NCI-H1105 (cell line): ENCODE measurements around the gene GCSAML.
"Not testable (repeated sequence)": the region's sequence is repeated elsewhere in the genome, so short reads cannot be mapped to it uniquely, and the experiment has no call there.

ENCODE experiments used
- DNase-seq: peaks from one replicate; lab custom pipeline; 2025; lab: John Stamatoyannopoulos, UW

Gene GCSAML

DNA sequence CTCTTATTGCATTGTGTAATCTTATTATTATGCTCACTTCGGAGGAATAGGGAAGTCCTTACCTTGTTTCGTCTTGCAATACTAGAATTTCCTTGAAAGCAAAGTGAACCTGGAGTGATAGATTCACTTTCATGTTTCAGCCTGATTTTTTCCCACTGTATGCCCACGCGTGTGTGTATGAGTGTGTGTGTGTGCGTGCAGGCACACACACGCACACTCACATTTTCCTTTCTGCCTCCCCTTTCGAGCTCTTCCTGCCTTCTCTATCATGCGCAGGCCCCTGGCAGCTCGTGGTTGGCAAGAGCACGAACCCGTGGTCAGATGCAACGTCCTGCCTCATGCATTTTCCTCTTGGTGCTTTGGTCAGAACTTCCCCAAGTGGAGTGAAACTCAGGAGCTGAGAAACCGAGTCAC lies at the start of gene GCSAML:
GCSAML (plus strand) TSS at position 366 of the 414 bp plus-strand sequence. CDS start 58 bp downstream, outside the sequence.
- DNase-seq: no peak

DNA sequence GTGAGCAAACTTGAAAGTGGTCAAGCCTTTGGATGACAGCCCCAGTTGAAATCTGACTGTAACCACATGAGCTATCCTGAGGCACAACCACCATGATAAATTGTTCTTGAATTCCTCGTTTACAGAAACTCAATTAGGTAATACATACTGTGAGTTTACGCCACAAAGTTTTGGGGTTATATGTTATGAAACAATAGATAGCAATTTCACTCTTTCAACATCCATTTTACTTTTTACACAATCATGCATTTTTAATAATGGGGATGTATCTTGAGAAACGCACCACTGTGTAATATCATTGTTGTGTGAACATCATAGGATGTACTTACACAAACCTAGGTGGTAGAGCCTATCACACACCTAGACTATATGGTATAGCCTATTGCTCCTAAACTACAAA lies 48.1 kb upstream of the GCSAML start:
- DNase-seq: no peak

DNA sequence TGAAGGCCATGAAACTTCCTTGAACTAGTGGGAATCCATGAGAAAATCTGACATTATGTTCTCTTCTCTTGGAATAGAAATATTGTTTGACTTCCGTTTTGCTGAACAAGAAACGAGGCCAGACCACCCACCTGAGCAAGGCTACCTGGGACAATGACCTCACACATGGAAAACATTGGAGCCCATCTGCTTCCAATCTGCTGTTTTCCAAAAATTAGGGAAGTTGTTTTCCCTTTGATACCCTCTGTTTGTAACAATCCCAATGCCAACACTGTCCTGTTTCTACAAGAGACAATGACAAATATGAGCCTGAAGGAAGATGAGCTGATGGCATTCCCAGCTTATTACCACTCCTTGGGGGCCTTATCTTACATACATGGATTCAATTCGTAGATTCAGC lies 42.1 kb upstream of the GCSAML start:
- DNase-seq: no peak

DNA sequence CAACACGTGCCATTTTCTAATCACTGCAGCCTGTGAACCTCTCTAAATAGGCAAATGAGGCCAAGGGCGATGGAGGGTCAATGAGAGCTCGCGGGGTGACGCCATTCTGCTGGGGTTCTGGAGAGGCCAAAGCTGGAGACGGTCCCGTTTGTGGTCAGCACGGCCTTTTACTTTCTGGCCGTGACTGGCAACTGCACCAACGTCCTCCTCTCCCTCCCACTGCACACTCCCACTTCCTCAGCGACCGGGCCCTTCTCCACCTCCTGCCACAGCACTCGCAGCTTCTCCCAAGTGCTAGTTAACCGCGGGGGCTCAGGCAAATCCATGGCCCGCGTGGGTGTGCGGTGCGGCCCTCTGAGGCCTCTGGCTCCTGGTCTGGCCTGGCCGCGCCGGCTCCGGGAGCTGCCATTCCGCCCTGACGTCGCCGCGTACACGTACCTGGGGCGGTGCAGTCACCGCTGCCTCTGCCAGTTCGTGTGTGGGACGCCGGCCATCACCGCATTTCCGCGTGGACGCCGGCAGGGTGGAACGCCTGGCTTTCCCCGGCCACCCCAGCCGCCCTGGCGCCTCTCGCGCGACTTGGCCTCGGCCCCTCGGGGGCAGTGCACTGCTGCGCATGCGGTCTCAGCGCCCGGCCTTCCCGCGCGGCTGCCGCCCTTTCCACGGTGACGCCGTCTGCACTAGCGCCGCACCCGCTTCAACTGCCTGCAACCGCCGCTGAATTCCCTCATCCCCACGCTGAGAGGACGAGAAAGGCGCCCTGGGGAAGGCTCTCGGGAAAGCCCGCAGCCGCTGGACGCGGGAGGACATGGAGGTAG lies 30.9 kb upstream of the GCSAML start:
- DNase-seq: no peak

DNA sequence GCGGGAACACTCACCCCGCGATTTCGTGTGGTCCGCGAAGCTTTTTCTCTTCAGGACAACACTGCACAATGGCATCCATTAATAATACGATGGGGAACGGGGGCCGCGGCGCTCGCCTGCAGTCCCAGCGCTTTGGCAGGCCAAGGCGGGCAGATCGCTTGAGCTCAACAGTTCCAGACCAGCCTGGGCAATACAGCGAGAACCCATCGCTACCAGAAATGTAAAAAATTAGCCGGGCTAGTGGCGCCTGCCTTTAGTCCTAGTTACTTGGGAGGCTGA lies 30.4 kb upstream of the GCSAML start:
- DNase-seq: no peak

DNA sequence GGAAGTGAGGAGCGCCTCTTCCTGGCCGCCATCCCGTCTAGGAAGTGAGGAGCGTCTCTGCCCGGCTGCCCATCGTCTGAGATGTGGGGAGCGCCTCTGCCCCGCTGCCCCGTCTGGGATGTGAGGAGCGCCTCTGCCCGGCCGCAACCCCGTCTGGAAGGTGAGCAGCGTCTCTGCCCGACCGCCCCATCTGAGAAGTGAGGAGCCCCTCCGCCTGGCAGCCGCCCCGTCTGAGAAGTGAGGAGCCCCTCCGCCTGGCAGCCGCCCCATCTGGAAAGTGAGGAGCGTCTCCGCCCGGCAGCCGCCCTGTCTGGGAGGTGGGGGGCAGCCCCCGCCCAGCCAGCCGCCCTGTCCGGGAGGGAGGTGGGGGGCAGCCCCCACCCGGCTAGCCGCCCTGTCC lies 27.0 kb upstream of the GCSAML start:
- DNase-seq: not testable (repeated sequence)

DNA sequence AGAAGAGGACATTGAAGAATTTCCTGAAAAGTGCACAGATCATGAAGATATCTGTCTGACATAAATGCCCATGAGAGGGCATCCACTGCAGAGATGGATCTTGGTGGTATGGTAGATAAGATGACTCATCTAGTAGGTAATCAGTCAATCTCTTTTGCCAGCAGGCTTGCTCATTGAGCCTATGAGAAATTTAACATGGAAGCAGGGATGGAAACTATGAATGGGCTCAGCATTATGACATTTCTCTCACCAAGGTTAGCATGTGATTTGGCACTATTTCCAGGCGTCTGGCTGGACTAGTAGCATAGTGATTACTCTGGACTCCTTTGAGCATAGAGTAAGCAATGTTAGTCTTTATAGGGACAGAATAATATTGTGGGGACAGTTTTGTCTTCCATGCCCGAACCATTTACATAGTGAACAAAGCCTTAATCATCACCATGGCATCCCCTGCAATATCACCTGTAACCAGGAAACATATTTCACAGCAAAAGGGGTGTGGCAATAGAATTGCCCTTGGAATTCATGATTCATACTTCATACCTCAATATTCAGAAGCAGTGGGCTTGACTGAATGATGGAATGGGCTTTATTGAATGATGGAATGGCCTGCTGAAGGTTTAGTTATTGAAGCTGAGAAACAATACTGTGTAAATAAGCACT lies 20.0 kb upstream of the GCSAML start:
- DNase-seq: no peak

DNA sequence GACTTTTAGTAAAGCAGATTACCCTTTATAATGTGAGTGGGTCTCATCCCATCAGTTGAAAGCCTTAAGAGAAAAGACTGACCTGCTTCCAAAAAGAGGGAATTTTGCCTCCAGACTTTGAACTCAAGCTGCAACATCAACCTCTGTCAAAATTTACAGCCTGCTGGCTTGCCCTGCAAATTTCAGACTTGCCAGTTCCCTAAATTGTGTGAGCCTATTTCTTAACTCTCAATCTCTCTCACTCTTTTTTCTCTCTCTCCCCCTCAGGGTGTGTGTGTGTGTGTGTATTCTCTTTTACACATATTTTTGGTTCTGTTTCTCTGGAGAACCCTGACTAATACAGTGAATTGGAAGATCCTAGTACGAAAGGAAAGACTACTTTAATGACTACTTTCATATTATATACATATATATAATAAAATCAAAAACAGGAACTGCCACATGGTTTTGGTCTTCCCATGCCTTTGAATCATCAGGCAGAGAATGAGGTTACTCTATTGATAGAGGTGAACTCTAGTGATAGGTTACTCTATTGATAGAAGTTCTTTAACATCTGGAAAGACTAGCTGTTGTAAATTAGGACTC lies 19.1 kb upstream of the GCSAML start:
- DNase-seq: no peak

DNA sequence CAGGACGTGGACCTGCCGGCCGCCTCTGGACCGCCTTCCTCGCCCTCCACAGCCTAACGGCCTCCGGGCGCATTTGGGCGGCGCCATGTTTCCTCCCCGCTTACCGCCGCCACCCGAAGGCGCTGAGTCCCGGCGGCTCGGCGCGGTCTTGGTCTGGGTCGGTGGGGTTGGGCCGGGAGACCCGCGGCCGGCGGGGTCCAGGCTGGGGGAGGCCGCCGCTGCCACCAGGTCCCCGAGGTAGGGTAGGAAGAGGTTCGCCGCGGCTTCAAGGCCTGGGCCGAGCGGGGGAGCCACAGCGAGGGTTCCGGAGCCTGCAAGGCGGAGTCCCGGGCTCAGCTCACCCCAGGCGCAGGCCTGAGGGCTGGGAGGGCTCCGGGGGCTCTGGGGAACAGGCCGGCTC lies 18.1 kb upstream of the GCSAML start:
- no peak for DNase-seq

DNA sequence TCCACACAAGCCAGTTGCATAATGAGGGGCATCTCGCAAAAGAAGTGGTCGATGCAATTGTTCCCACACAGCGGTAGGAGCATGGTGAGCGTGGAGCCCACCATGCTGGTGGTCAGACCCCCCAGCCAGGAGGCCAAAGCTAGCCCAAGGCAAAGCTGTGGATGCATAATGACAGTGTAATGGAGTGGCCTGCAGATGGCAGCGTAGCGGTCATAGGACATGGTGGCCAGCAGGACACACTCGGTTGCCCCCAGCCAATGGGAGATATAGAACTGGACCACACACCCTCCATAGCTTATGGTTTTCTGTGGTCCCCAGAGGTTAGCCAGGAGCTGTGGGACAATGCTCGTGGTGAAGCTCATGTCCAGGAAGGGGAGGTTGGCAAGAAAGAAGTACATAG lies 17.0 kb upstream of the GCSAML start:
- no peak for DNase-seq

DNA sequence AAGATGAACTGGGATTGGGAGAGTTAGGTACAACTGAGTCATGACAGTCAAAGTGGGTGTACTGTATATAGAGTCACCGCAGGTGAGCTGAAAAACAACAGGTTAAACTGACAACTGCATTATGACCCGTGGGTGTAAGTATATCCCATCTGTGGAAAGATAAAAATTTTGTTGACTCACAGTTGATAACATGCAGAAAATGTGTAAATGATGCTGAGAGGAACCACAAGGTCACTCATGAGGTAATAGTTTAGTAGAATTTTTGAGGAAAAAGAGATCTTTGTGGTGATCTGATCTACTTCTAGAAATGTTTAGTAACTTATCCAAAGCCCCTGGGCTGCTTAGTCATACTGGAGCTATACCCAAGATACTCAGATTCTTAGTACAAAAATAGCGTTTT lies 13.5 kb upstream of the GCSAML start:
- DNase-seq: no peak

DNA sequence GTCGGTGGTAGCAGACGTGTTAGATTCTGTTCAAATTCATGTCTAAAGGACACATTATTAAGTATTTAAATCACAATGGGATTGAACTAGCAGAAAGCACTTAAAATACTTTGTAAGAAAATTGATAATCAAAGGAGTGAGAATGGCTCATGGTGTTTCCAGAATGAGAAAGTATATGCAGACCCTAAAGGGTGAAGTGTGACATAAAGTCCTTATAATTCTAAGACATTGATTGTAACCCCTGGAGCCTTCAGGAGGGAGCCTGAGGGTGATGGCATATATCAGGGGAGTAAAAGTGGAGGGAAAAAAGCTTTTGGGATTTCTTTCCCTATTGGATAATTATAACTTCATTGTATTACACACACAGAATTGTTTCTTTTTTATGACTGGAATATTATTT lies 12.6 kb upstream of the GCSAML start, which contains the start of gene OR2C3:
OR2C3 (minus strand) TSS at position 101 of the 400 bp plus-strand sequence. CDS start 3,929 bp downstream, outside the sequence.
- no peak for DNase-seq

DNA sequence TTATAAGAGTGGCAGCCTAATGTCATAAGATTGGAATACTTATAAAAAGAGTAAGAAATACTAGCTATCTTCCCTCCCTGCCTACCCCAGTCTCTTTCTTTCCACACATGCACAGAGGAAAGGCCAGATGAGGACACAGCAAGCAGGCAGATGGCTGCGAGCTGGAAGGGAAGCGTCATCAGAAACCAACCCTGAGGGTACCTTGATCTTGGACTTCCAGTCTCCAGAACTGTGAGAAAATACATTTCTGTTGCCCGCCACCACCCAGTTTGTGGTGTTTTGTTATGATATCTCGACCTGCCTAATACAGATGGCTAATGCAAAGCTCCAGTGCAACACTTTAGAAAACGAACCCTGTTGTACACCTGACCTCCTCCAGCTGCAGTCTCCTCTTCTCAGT lies 10.4 kb upstream of the GCSAML start:
- no peak for DNase-seq

DNA sequence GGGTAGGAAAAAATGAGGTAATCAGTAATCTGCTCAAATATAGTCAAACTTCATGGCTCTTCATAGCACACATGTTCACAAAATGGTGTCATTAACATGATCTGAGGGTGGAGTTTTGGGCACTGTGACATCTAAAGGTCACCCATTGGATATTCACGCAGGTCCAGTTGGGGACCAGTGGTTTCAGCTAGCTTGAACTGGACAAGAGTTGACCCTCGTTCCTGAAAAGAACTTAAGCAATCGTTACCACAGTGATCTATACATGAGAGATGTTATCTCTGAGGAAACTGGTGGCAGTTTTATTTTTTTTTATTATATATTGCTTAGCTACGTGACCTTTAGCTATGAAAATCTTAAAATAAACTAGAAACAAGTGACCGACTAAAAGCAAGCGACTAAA lies 9.7 kb upstream of the GCSAML start:
- no peak for DNase-seq

DNA sequence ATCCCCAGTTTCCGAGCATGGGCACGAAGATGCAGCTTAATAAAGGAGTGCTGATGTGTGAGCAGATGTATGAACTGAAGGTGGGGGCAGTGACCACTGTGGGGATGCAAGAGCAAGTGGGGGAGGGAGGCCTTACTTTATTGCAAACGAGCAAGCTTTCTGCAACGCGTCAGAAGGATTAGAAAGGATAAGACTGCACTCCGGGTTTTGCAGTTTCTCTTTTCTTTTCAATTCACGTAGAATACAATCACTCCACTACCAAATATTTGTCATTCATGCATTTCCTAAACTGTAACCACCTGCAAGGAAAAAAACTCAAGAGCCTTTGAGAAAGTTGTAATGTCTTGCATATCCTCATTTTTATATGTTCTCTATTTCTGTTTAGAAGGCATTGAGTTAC lies 8.4 kb upstream of the GCSAML start:
- no peak for DNase-seq

DNA sequence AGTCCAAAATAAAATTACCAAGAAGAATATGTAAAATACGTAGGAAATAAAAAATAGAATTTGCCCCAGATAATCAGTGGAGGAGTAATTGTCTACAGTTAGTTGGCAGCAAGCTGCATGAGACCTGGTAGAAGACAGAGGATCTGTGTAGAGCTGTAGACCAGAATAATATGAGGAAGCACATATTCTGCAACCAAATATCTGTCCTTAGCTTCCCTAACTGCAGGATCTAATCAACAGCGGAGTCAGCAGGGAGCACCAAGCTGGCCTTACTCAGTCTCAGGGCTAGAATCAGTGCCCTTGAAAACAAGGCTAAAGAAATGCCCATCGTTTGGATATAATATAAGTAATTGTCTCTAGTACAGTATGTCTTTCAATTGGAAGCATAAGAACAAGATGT lies 6.1 kb upstream of the GCSAML start:
- DNase-seq: no peak

DNA sequence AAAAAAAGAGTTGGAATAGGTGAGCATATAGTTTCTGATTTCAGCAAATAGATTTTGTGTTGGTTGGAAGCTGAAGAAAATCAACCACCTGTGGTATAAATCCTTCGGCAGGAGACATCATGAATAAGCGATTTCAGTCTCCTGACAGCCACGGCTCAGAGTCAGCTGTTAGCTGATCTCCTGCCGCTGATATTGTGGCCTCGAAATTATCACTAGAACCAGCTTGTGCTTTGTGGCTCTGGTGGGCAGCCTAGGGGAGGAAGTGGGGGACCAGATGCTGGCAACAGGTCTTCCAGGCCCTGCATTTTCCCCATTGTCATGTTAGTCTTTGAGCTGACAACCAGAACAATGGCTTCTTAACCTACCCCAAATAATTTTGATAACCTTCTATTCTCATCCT lies 842 bp upstream of the GCSAML start:
- DNase-seq: no peak

DNA sequence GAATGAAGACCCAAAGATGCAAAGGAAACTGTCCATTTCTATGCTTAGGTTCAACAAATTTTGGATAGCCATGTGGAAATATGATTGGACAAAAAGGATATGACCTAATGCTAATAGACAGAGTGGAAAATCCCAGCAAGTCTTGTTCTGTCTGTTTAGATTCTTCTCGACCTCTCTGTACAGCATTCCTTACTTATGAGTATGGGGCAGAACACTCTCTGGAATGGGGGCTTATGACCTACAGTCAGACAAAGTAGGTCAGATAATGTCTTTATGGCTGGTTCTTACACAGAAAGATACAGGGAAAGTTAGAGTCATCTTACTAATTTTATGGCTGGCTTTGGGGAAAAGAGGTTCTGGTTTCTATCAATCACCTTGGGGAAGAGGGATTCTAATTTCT lies 2.8 kb downstream of the GCSAML start:
- no peak for DNase-seq

DNA sequence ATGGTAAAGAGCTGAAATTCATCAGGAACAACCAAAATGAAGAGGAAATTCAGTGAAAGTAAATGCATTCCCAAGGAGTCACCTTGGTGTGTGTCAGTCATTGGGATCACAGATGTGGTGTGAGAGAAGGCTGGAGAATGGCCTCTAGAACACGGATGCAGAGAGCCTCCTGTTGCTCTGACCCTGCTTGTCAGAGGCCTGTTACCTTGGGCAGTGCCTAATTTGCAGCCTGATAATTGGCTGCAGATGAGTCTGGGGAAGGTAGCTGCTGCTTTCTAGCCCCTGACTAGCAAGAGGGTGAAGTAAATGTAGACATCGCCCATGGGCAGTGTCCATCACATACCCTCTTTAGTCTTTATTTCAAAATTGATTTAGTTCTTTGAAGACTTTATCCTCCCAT lies 3.3 kb downstream of the GCSAML start:
- no peak for DNase-seq

DNA sequence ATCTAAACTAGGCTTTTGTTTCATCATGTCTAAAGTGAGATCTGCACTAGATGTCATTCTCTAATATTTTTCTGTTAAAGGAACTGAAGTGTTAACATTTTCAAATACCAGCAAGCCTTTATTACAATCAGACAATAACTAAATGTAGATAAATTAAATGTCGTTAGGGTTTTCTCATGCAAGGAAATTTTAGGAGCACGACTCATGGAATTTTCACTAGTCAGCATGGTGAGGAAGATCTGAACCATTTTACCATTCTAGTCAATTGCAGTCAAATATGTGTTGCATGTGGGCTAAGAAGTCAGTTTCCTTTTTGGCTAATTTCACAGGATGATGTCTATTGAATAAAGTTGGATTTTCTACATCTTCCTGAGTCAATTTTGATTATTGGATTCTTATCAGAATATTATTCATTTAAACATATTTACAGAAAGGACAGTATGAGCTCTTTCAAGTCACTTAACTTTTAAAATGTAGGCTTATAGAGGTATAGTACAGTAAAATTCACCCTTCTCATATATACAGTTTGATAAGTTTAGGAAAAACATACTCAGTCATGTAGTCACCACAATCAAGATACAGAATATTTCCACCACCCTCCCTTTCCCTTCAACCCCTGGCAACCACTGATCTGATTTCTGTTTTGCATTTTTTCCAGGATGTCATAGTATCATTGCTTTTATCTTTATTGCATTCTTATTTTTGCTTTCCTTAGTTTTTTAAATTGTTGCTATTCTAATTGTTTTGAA lies 9.2 kb downstream of the GCSAML start:
- DNase-seq: no peak

DNA sequence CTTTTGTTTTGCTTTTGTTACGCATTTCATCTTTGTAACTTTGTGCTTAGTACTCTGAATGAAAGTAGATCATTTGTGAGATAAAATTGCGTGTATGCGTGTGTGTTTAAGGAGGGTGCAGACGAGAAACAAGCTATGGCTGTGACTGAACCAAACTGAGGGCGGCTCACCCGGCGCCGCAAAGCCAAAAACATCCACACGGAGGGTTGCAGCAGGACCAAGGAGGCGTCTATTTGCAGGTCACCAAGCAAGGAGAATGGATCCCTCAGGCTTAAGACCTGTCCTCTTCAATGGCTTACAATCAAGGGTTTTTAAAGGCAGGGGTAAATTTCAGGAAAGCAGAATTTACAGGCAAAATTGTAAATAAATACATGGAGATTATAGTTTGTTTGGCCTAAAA lies 12.8 kb downstream of the GCSAML start:
- no peak for DNase-seq

DNA sequence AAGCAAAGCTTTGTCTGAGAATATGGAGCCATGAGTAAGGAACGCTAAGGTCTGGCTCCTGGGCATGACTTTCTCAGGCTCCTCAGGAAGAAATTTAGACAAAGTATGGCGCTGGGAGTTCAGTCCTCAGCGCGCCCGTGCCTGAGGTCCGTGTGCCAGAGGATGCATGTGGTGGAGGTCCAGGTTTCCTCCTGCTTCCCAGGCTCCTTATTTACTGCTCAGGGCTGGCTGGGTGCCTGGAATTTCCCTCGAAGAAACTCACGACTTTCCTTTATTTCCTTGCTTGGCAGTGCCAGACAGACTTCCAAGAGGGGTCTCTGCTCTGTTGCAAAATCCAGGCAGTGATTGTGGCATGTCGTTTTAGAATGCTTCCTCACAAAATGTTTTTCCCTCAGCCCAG lies 13.3 kb downstream of the GCSAML start:
- DNase-seq: no peak

DNA sequence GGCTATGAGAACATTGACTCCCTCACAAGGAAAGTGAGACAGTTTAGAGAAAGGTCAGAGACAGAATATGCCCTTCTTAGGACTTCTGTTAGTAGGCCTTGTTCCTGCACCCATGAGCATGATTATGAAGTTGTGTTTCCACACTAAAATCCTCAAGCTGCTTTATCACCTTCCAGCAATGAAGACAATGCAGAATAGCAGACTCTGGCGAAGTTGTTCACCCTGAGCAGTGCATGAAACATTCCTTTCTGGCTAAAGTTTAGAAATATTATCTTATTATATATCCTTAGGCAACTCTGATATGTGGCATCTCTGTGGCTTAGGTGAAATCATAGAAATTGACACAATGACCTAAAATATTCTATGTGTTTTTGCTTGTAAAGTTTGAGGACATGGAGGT lies 25.3 kb downstream of the GCSAML start:
- no peak for DNase-seq
